HG02798 (cell line): ENCODE data around the gene VASP.

Experiments
- ATAC-seq: cut with Tn5 transposase; IDR thresholded peaks from one replicate; pipeline ENCODE4 v1.9.1; 2021; ENCODE audit warnings: mild to moderate bottlenecking; ENCODE audit not compliant: unreplicated experiment, poor library complexity

The VASP gene

DNA sequence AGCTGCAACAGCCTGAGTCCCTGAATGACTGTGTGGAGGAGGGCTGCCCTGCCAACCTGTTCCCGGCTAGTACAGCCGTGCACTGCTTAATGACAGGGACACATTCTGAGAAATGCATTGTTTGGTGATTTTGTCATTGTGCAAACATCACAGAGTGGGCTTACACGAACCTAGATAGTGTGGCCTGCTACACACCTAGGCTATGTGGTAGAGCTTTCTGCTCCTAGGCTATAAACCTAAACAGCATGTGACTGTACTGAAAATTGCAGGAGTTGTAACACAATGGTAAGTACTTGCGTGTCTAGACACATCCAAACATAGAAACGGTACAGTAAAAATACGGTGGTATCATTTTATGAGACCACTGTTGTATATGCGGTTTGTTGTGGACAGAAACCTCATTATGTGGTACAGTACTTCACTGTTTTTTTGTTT lies 35.0 kb downstream of the VASP start:
- ATAC-seq, result no peak

DNA sequence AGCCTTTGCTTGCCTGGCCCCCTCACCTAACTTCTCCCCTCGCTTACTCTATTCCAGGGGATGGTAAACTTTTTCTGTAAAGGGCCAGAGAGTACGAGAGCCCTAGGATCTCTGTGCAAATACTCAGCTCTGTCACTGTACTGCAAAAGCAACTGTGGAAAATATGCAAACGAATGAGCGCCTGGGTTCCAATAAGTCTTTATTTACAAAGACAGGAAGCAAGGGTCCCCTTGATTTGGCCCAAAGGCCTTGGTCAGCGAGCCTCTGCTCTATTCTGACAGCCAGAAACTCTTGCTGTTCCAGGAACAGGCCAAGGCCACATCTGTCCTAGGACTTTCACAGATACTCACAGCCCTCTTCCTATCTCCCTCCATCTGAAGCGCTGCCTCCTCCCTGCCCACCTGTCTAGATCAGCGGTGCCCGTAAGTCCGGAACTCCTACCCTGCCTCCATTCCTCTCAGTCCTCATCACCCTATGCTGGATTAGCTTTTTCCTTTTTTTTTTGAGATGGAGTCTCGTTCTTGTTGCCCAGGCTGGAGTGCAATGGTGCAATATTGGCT lies 40.0 kb downstream of the VASP start:
- ATAC-seq, result no peak

DNA sequence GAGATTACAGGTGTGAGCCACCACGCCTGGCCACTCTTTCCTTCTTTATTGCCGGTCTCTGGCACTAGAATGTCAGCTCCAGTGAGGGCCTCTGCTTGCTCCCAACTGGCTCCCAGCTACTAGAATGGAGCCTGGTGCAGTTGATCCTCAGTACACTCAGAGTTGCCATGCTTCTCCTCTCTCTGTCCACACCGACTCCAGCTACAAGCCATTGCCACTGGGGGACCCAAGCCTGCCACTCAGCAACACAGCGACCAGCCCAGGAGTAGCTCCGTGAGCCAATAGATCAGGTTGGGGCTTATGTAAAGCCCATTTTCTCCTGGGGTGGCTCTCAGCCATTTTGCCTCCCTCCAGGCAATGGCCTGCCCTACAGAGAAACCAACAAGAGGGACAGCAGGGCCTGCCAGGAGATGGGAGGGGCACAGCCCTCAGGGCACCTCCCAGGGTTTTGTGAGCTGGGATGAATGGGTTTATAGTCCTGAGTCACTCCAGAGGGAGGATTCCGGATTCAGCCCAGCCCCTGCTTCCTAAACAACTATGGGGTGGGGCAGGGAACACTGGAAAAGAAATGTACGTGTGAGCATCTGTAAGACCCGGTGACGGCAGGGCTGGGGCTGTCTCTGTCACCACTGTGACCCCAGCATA lies 40.8 kb downstream of the VASP start:
- no peak for ATAC-seq

DNA sequence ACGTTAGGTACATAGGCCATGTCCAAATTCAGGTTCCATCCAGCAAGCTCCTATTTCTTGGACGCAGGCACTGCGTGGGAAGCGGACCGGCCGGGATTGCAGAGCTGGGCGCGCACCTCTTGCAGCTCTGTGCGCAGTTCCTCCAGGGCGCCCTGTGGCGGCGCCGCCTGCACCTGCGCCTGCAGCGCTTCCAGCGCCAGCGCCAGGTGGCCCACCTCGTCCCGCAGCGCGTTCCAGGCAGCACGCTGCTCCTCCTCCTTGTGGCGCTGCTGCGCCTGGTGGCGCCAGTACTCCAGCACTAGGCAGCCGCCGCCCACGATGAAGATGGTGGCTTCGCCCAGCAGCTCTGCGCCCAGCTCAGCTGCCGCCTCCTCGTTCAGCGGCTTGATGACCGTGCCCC lies 46.2 kb downstream of the VASP start:
- ATAC-seq, result no peak

DNA sequence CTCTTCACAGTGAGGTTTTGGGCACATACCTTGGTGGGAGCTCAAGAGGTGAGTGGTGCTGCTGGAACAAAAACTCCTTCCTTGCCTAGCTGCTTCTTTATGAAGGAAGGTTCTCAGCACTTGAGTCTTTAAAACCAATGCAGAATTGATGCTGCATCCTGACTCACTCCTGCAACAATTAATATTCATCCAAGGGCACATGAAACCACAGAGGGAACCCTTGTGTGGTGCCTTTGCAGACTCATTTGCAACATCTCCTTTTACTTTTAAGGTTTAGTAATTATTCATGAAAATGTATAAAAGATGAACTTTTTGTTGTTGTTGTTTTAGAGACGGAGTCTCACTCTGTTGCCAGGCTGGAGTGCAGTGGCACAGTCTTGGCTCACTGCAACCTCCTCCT lies 47.2 kb downstream of the VASP start:
- ATAC-seq, result no peak

DNA sequence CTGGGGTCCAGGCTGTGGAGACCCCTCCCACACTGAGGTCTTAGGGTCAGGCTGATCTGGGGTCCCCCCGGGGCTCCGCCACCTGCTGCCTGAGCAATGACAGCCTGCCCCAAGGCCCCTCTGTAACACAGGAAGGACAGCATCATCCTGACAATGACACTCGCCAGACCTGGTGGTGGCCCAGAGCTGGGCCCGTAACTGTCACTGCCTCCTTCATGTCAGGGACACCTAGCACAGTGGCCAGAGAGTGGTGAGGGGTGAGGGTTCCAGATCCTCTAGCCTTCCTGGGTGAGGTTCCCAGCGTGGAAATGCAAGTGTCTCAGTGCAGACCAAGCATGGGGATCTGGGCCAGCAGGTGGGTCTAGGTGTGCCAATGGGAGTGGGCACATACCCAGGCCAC lies 49.6 kb downstream of the VASP start:
- no peak for ATAC-seq

DNA sequence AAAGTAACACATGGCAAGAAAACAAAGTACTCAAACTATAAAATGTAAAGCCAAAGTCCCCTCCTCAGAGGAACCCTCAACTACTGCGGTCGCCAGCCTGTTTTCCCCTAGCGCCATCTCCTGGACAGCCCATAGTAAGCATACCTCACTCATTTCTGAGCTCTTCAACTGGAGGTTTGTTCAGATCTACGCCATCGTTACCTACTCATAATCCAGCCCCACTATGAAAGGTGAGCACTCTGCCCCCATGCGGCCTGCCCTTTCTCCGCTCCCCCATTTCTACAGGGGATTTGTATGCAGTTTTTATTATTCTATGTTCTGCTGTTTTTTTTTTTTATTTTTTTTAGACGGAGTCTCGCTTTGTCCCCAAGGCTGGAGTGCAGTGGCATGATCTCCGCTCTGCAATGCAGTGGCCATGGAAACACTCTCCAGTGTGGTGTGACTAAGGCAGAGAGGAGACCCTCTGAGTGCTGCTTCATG lies 51.2 kb downstream of the VASP start:
- no peak for ATAC-seq

DNA sequence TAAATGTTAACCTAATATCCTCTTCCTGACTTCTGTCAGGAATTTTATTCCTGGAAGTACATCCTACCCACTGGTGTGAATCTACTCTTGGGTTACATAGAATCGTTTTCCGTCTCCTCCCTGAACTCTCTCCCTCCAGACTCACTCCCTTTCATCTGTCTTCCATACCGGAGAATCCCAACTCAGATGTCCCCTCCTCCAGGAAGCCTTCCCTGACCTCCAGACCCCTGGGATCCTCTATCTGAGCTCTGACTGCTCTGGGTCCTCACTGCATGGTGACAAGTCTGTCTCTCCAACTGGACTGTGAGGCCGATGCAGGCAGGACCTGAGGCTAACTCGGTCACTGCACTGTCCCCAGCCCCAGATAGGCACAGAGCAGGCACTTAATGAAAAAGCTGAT lies 52.8 kb downstream of the VASP start:
- ATAC-seq, result no peak

DNA sequence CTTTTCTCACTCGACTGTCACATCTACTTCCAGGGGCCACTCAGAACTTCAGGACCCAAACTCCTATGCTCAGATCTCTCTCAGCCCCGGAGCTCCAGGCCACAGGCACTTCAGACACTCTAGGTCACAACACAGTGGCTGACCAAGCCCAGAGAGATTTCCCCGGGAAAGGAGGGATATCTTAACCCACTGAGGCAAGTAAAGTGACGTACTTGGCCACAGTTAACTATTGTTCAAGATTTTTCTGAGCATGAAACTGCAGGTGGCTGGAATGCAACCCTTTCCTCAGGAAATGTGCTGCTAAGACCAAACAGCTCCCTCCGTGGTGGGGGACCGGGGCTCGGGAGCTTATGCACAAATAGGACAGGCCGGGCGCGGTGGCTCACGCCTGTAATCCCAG lies 53.4 kb downstream of the VASP start:
- ATAC-seq, result no peak

DNA sequence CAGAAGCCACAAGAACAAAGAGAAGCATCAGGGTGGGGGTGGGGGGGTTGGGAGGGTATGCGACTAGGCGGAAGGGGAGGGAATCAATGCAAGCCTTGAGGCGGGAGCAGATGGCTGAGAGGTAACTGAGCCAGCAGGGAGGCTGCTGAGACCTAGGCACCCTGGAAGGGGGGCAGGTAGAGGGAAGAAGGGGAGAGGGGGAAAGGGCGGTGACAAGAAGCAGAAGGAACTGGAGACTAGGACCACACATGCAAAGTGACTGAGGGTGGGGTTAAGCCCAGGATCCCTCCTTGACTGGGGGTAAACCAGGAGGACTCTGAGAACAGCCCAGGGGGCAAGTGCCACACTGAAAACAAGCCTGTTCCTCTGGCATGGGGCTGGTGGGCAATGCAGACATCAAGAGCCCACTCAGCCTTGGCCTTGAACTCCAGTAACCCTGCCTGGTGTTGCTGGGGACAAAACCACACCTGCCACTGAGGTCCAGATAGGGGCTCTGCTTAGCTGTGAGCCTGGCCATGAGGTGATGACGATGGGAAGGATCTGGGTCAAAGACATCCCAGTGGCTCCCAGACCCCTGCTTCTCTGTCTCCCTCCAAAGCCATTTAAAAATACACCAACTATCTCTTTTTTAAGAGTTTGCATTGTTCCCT lies 57.0 kb downstream of the VASP start:
- ATAC-seq, result no peak

DNA sequence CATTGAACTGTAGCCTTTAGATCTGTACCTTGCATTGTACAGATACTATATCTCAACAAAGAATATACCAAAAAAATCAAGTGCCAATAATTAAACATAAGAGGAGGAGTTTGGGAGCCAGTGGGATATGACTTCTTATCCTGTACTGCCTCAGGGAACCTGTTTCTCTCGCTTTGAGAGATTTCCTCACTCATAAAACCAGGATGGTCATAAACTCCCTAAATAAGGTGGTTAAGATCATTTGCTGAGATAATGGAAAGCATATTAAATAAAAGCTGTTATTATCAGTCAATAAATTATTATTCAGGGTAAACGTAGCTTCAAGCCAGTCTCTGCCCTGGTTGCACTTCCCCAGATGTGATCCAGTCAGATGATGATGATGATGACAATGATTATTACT lies 60.3 kb downstream of the VASP start:
- ATAC-seq, result no peak

DNA sequence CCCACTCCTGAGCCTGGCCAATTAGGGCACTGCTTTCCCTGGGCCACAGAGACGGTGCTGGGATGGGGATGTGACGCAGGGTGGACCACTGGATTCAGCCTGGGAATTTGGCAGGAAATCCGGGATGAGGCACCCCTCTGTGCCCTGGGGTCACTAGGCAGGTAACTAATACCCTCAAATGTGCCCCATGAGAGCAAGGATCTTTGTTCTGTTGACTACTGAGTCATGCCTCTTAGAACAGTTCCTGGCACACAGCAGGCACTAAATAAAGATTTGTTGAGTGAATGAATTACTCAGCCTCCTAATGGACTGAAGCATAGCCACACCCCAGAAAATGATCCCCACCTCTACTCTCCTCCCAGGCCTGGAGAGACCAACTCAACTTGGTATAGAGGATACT lies 61.5 kb downstream of the VASP start:
- no peak for ATAC-seq

DNA sequence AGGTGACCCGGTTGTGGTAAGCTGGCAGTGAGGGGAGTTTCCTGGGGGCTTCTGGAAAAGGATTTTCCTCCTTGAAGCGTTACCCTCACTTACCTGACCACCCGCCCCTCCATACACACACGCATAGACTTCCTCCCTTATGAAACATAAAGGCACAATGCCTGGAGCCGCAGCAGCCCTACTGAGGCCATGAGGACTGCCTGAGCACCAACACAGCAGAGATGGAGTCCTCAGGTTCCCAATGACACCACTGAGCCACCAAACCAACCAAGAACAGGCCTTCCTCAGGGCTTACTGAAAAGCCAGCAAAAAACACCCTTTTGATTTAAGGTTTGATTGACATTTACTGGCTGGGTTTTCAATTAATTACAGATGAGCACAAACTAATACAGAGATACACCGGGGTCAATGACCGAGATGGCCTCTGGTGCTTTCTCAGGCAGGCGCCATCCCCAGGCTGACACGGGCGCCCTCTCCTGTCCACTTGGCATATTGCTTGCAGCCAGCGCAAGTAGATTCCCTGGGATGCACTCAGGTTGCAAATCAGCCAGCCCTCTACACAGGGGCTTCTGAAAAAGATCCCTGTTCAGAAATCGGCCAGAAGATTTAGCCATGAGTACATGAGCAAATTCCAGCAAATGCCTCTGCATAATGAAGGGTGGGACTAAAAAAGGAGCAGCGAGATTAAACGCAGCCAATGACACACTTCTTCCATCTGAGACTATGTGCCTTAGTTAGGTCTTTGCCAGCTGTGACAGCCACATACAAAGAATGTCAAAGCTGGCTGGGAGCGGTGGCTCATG lies 62.5 kb downstream of the VASP start:
- ATAC-seq, result no peak

DNA sequence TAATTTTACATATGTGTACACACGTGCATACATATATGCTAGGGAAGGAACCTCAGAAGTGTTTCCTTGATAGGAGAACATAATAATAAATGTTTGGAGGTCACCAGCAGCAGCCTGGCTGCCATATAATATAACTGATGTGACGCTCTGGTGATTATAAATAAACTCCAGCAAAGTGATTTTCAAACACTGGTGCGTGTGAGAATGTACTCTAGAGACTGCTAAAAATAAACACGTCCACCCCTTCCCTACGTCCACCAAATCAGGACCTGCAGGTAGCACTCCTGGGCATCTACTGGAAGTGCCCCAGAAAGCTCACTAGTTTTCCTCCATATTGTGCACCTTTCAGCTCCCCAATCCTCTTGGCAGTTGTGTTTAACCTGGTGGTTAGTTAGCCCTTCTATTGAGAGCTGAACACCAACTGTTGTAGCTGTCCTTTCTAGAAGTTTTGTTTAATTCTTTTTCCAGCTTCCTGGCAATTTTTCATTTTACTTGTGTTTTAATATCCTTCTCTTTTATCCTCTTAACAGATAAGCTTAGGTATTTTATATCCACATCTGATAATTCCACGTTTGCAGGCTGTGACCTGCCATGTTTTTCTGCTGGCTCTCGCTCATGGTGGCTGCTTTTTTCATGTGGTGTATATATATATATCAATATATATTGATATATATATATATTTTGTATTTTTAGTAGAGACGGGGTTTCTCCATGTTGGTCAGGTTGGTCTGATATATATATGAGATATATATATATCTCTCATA lies 64.4 kb downstream of the VASP start:
- ATAC-seq, result no peak

DNA sequence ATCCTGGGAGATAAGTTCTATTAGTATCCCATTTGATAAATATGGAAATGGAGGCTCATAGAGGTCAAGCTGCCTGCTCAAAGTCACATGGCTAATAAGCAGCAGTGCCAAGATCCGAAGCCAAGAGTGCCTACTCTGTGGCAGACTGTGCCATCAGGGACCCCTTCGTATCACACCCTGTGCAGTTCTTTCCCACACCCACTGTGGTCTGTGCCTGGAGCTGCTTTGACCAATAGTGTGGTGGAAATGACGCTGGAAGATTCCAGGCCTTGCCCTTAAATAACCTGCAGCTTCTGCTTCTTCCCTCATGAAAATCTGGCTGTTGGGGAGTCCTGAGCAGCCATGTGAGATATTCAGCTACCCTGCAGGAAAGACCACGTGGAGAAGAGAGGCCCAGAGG lies 67.2 kb downstream of the VASP start:
- ATAC-seq, result no peak

DNA sequence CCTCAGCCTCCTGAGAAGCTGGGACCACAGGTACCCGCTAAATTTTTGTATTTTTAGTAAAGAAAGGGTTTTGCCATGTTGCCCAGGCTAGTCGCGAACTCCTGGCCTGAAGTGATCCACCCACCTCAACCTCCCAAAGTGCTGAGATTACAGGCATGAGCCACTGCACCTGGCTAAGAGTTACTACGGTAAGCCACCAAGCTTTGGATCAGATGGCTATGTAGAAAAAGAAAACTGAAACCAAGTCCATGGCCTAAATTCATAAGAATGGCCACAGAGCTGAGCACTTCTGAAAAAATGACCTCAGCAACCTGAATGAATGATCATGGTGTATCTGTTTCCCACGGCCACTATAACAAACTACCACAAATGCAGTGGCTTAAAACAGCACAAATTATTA lies 67.9 kb downstream of the VASP start:
- ATAC-seq, result no peak
